Pancreas (tissue), 10 donors: ENCODE results near the gene NDUFS8. TPM values are rescaled to one million over a fixed set of nuclear protein-coding genes. Genes with fewer than 3 reads are reported as not detected.
A peak's percentile ranks its signal among the peaks of the same experiment; 100 is the strongest.

ENCODE experiments used
- ATAC-seq, 4 donors: fragments of 200-7000 bp; cut with Tn5 transposase; one replicate each; pipeline versions ENCODE4 v1.8.0 to v1.9.1; 2020; ENCODE audit warnings: mild to moderate bottlenecking in 4 of 4, moderate library complexity in 4 of 4
- DNase-seq, 6 donors: peaks; one replicate each; pipeline ENCODE4 v3.0.0-alpha.2; 2020
- FAIRE-seq: peaks from 2 replicates; lab custom pipeline; 2012; peaks lifted over from hg19 to GRCh38; lab: Jason Lieb, UNC
- H3K27ac ChIP-seq, 4 donors: fragments of 200-600 bp; sonication (generic); 1 replicate in 3 of 4; 2 replicates in 1 of 4; pipeline versions ENCODE4 v1.5.0 to v1.8.0; 2020
- H3K27me3 ChIP-seq, 4 donors: fragments of 200-600 bp; one replicate each; pipeline ENCODE4 v1.8.0; 2021
- H3K36me3 ChIP-seq, 3 donors: fragments of 200-600 bp; sonication (generic) in 1 of 3; one replicate each; pipeline versions ENCODE4 v1.5.0 to v1.8.0; 2020 to 2021
- H3K4me1 ChIP-seq, 3 donors: fragments of 200-600 bp; one replicate each; pipeline ENCODE4 v1.8.0; 2021
- H3K4me3 ChIP-seq, 4 donors: fragments of 200-600 bp; sonication (generic) in 2 of 4; one replicate each; pipeline versions ENCODE4 v1.5.0 to v1.8.0; 2020 to 2021
- H3K9me3 ChIP-seq, 4 donors: fragments of 200-600 bp; one replicate each; pipeline ENCODE4 v1.8.0; 2021
- WGBS, 2 donors: extraction: QIAGEN DNeasy Blood & Tissue Kit; methylation state at CpG; one replicate each; pipeline ENCODE4 v1.1.7; 2013; 5-methylcytosine and 5-hydroxymethylcytosine counted together
- intact Hi-C, 3 donors: fragments of 100-400 bp; cut with DNase I; formaldehyde crosslinking; loops; one replicate each; pipeline versions ENCODE4 v1.11.1 to v1.14.2; 2022
- polyA plus RNA-seq, 2 donors: library from polyadenylated mRNA; stranded (reverse); fragments of 200-250 nt; gene quantifications; one replicate each; pipeline ENCODE4 v1.2.3, GENCODE V29; 2013
- total RNA-seq, 6 donors: library from RNA; stranded (reverse); fragmentation: NEBNext Ultra II Directional in 4 of 6; extraction: Animal tissue kit (Norgen Biotek cat#: 25700) in 4 of 6; gene quantifications; one replicate each; pipeline versions ENCODE4 v1.2.1 to v1.2.4, GENCODE V29; 2021 to 2023
- TF ChIP-seq, protein P1 (sequence below), 4 donors: fragments of 200-600 bp; sonication (generic) in 3 of 4; IDR thresholded peaks; one replicate each; pipeline versions ENCODE4 v1.5.0 to v1.8.0; 2021; ENCODE audit warnings: antibody characterized with exemption in 4 of 4
- donor health status: healthy with polysubstance abuse.
- donor health status: DM: no; HTN: no; CAD: no; lungs with moderate emphysema.
- donor health status: DM: no; HTN: no; CAD: no.
- donor health status: control.
- donor health status: control.
- donor health status: Bipolar disorder and iron deficiency.
- donor health status: DM: yes; HTN: yes; CAD: no.
- donor health status: DM: no; HTN: no; CAD: no.
- donor health status: DM: no; HTN: no; CAD: no.
- donor health status: DM: yes; HTN: yes; CAD: no.

The NDUFS8 gene
- total and polyA plus RNA-seq, 8 donors: 43.6 to 121 (median 61.8) TPM

DNA sequence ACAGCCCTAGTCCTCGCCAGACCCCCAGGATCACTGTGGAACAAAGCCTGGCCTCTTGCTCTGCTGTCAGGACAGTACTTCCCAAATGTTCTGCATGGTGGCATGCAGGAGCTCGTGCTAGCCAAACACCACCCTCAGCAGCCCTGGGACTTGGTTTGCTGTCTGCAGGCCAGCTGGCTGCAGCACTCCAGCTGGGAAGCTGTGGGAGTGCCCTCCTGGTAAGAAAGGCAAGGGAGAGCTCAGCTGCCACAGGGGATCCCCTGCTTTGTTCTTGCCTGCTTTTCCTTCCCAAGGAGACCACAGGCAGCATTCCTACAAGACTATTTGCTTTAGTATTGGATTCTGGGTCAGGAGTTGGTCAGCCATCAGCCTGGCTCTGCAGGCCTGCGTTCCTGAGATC, 36.3 kb downstream of the NDUFS8 start:
- peak in 1 of 4 donors; percentile 19 for ATAC-seq
- FAIRE-seq: no peak
- WGBS, 2 donors: 84 to 89% methylated on average over 3 of the region's 3 CpGs
- peak in 1 of 6 donors; percentile 30 for DNase-seq
- no peak overlapping the region for H3K4me3 ChIP-seq
- peaks cover 6 to 84% (median 24%) of the 10 kb centered on the region in 3 donors for H3K36me3 ChIP-seq
- no peaks in the 10 kb centered on the region for H3K9me3 ChIP-seq
- no peaks in the 10 kb centered on the region for H3K27me3 ChIP-seq
- TF ChIP-seq, protein P1, sequence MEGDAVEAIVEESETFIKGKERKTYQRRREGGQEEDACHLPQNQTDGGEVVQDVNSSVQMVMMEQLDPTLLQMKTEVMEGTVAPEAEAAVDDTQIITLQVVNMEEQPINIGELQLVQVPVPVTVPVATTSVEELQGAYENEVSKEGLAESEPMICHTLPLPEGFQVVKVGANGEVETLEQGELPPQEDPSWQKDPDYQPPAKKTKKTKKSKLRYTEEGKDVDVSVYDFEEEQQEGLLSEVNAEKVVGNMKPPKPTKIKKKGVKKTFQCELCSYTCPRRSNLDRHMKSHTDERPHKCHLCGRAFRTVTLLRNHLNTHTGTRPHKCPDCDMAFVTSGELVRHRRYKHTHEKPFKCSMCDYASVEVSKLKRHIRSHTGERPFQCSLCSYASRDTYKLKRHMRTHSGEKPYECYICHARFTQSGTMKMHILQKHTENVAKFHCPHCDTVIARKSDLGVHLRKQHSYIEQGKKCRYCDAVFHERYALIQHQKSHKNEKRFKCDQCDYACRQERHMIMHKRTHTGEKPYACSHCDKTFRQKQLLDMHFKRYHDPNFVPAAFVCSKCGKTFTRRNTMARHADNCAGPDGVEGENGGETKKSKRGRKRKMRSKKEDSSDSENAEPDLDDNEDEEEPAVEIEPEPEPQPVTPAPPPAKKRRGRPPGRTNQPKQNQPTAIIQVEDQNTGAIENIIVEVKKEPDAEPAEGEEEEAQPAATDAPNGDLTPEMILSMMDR (IDR thresholded peaks at IDR 0.05): no peak
- intact Hi-C loops: no loop called here
- H3K27ac ChIP-seq: no peak overlapping the region
- H3K4me1 ChIP-seq: no peaks in the 10 kb centered on the region

DNA sequence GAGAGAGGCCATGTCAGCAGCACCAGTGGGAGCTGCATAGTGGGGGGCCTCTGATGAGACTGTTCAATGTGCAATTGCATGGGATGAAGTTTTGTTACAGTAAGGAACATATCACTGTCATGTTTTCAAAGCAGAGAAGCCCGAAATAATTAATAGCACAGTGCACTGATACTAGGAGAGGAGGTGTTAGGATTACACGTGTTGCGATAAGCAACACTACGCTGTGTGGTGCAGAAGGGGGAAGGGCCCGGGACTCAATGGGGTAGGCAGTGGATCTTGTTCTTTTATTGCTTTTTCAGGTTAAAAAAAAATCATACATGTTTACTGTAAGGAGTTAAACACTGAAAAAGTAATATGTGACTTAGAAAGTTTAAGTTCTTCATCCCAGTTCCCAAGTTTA, 37.5 kb downstream of the NDUFS8 start:
- no peak overlapping the region for H3K4me3 ChIP-seq
- TF ChIP-seq, protein P1 (IDR thresholded peaks at IDR 0.05): no peak
- H3K27ac ChIP-seq: no peak overlapping the region
- intact Hi-C loops: no loop called here
- DNase-seq: peak in 1 of 6 donors; percentile 9
- WGBS, 2 donors: 89 to 92% methylated on average over 5 of the region's 5 CpGs
- H3K4me1 ChIP-seq: no peaks in the 10 kb centered on the region
- H3K9me3 ChIP-seq: no peaks in the 10 kb centered on the region
- no peaks in the 10 kb centered on the region for H3K27me3 ChIP-seq
- H3K36me3 ChIP-seq: peaks cover 6 to 80% (median 21%) of the 10 kb centered on the region in 3 donors
- no peak for FAIRE-seq
- no peak for ATAC-seq

GRCh38 chr11:68071281-68072048, 41.0 kb downstream of the NDUFS8 start:
- Histone ChIP-seq H3K4me3 (no peak overlapping the region), H3K27ac (no peak overlapping the region), H3K9me3 (no peaks in the 10 kb centered on the region), H3K4me1 (peaks cover 0 to 4% (median 2%) of the 10 kb centered on the region in 3 donors), H3K27me3 (no peaks in the 10 kb centered on the region), H3K36me3 (peaks cover 6 to 59% (median 13%) of the 10 kb centered on the region in 3 donors)
- TF ChIP-seq, protein P1 (IDR thresholded peaks at IDR 0.05): no peak
- ATAC-seq (peak in 1 of 4 donors; percentile 32), DNase-seq (no peak), FAIRE-seq (no peak)
- WGBS, 2 donors: 79 to 86% methylated on average over 3 of the region's 3 CpGs
- intact Hi-C loops: no loop called here

GRCh38 chr11:68074584-68075352, 44.3 kb downstream of the NDUFS8 start:
- Histone ChIP-seq H3K9me3 (no peaks in the 10 kb centered on the region), H3K36me3 (peaks cover 0 to 28% (median 4%) of the 10 kb centered on the region in 3 donors), H3K27me3 (no peaks in the 10 kb centered on the region), H3K27ac (no peak overlapping the region), H3K4me1 (peaks cover 2 to 4% (median 4%) of the 10 kb centered on the region in 3 donors), H3K4me3 (no peak overlapping the region)
- no peak for FAIRE-seq
- ATAC-seq: peak in 1 of 4 donors; percentile 48
- WGBS, 2 donors: 41 to 50% methylated on average over 10 of the region's 10 CpGs
- DNase-seq: no peak
- TF ChIP-seq, protein P1 (IDR thresholded peaks at IDR 0.05): no peak
- intact Hi-C loops: no loop called here
